Uterus (tissue), 2 donors: ENCODE measurements around the gene GALNT18.

Source experiments
- POLR2A ChIP-seq, 2 donors: fragments of 450-650 bp; IDR thresholded peaks; one replicate each; pipeline ENCODE4 v1.6.1; 2016; ENCODE audit warnings: antibody characterized with exemption in 2 of 2, mild to moderate bottlenecking in 1 of 2, moderate library complexity in 1 of 2
- TF ChIP-seq, protein P1 (sequence below), 4 experiments: fragments of 200-600 bp in 2 of 4; fragments of 450-650 bp in 2 of 4; sonication (generic) in 2 of 4; IDR thresholded peaks; one replicate each; pipeline ENCODE4 v1.5.1; 2016 to 2019; ENCODE audit warnings: antibody characterized with exemption in 4 of 4, mild to moderate bottlenecking in 2 of 4, moderate library complexity in 1 of 4

DNA sequence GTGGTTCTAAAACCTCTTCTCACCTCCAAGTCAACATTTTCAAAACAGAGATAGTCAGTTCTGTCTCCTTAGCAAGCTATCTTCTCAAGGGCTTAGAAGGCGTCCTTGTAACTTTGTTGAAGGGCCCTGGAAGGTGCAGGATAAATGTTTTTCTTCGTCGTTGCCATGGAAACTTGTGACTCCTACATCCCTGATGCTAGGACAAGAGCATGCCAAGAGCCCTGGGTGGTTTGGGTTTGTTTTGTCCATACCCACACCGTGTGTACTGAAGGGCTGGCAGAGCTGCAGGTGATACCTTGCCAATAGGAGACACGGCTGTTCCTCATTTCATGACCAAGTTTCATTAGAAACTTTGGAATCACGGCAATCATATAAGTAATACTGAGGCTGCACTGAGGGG, 81.6 kb downstream of the GALNT18 start:
- TF ChIP-seq, protein P1, sequence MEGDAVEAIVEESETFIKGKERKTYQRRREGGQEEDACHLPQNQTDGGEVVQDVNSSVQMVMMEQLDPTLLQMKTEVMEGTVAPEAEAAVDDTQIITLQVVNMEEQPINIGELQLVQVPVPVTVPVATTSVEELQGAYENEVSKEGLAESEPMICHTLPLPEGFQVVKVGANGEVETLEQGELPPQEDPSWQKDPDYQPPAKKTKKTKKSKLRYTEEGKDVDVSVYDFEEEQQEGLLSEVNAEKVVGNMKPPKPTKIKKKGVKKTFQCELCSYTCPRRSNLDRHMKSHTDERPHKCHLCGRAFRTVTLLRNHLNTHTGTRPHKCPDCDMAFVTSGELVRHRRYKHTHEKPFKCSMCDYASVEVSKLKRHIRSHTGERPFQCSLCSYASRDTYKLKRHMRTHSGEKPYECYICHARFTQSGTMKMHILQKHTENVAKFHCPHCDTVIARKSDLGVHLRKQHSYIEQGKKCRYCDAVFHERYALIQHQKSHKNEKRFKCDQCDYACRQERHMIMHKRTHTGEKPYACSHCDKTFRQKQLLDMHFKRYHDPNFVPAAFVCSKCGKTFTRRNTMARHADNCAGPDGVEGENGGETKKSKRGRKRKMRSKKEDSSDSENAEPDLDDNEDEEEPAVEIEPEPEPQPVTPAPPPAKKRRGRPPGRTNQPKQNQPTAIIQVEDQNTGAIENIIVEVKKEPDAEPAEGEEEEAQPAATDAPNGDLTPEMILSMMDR (IDR thresholded peaks at IDR 0.05), result no peak
- TF ChIP-seq POLR2A (IDR thresholded peaks at IDR 0.05), result no peak
